Measurements from ENCODE around the gene ARHGAP21.

- TF ChIP-seq CTCF (IDR thresholded peaks at IDR 0.05) (no peak), E2F6 (IDR thresholded peaks at IDR 0.05; ENCODE audit: borderline replicate concordance, low read depth) (no peak), MAX (IDR thresholded peaks at IDR 0.05) (no peak), SMC3 (IDR thresholded peaks at IDR 0.05) (no peak), RFX5 (IDR thresholded peaks at IDR 0.05) (no peak), ESRRA (IDR thresholded peaks at IDR 0.05; ENCODE audit: borderline replicate concordance, low read length) (no peak), KDM5A (IDR thresholded peaks at IDR 0.05) (no peak), KDM1A (IDR thresholded peaks at IDR 0.05; ENCODE audit: low read depth) (no peak), FOSL2 (IDR thresholded peaks at IDR 0.05) (no peak), FOSL2 (CRISPR knock-in tag; IDR thresholded peaks at IDR 0.05) (no peak), POLR2A (IDR thresholded peaks at IDR 0.05; ENCODE audit: low read length) (no peak), EP300 (IDR thresholded peaks at IDR 0.05) (no peak)
- TF ChIP-seq, protein P1, sequence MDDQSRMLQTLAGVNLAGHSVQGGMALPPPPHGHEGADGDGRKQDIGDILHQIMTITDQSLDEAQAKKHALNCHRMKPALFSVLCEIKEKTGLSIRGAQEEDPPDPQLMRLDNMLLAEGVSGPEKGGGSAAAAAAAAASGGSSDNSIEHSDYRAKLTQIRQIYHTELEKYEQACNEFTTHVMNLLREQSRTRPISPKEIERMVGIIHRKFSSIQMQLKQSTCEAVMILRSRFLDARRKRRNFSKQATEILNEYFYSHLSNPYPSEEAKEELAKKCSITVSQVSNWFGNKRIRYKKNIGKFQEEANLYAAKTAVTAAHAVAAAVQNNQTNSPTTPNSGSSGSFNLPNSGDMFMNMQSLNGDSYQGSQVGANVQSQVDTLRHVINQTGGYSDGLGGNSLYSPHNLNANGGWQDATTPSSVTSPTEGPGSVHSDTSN (IDR thresholded peaks at IDR 0.05) = no peak
- TF ChIP-seq, protein P2, sequence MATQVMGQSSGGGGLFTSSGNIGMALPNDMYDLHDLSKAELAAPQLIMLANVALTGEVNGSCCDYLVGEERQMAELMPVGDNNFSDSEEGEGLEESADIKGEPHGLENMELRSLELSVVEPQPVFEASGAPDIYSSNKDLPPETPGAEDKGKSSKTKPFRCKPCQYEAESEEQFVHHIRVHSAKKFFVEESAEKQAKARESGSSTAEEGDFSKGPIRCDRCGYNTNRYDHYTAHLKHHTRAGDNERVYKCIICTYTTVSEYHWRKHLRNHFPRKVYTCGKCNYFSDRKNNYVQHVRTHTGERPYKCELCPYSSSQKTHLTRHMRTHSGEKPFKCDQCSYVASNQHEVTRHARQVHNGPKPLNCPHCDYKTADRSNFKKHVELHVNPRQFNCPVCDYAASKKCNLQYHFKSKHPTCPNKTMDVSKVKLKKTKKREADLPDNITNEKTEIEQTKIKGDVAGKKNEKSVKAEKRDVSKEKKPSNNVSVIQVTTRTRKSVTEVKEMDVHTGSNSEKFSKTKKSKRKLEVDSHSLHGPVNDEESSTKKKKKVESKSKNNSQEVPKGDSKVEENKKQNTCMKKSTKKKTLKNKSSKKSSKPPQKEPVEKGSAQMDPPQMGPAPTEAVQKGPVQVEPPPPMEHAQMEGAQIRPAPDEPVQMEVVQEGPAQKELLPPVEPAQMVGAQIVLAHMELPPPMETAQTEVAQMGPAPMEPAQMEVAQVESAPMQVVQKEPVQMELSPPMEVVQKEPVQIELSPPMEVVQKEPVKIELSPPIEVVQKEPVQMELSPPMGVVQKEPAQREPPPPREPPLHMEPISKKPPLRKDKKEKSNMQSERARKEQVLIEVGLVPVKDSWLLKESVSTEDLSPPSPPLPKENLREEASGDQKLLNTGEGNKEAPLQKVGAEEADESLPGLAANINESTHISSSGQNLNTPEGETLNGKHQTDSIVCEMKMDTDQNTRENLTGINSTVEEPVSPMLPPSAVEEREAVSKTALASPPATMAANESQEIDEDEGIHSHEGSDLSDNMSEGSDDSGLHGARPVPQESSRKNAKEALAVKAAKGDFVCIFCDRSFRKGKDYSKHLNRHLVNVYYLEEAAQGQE (IDR thresholded peaks at IDR 0.05) = no peak
Observed at GRCh38 chr10:24570658-24571426, 152.8 kb downstream of the ARHGAP21 start.

All from A549 (cell line).